ENCODE results near the gene RHOC.

RHOC gene

DNA sequence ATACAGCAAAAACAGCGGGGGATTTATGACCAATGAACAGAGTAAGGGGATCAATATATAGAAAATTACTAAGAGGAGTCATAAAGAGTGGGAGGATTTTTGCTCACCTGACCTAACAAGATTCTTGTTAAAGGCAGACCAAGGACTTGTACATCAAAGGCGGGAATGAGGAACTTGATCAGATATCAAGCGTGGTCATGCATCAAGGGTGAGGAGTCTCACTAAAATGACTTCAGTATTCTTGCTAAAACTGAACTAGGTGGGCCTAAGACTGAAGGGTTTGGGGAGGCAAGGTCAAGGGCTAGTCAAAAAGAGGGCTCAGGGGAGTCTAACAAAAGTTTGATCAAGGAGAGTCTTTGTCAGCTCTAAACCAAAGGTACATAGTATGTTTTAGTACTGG is 30.4 kb downstream of the RHOC start:
- no peak for DNase-seq

GRCh38 chr1:112675728-112676381 is 31.1 kb downstream of the RHOC start:
- no peak for DNase-seq

- DNase-seq = peak; percentile 54
Observed at GRCh38 chr1:112674986-112675727, 31.8 kb downstream of the RHOC start.

- peak; percentile 43 for DNase-seq
Observed at GRCh38 chr1:112674440-112674985, 32.4 kb downstream of the RHOC start, which contains the start of gene MOV10. Gene MOV10, plus strand, starts transcription at chr1:112674659. Its CDS starts 254 bp downstream, at chr1:112674913.

DNA sequence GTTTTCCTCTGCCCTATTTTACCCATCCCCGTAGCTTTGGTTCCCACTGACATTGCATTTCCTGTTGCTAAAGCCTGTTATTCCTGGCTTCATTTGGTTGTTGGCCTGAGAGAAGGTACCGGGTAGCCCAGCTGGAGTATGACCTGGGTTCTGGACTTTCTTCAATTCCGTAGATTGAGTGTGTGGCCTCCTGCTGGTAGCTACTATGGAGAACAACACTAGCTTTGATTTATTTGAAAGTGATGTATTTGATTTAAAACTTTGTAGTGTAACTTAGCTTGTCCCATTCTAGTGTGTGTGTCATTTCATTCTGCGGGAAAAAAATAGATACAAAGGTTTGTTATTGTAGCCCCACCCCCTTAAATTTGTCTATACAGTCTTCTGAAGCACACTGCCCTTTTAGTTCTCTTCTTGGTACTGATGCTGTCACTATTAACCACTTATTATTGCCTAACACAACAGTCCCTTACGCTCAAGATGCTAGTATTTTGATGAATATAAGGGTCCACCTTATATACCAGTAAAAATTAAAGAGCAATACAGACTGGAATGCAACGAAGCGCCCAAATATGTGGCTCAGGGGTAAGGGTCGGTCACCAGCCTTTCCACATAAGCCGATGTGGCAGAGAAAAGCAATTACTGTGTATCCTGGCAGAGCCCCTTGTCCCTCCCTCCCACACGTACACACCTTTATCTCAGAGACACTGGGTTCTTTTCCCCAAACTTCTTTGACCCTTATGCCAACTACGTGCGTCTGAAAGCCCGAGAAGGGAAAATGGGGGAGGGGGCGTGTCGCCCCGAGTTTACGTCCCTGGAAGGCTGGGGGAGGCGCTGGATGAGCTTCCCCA is 33.1 kb downstream of the RHOC start:
- no peak for DNase-seq

DNA sequence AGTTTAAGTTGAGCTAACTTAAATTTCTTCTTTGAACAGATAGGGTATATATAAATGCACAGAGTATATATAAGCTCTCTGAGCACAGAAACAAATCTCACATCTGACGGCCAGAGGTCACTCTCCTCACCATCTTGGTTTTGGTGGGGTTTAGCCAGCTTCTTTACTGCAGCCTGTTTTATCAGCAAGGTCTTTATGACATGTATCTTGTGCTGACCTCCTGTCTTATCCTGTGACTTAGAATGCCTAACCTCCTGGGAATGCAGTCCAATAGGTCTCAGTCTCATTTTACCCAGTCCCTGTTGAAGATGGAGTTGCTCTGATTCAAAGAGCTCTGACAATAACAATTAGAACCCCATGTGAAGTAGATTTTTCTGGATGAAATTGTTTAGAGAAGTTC is 34.1 kb downstream of the RHOC start:
- DNase-seq = no peak

GRCh38 chr1:112672009-112672408 is 34.9 kb downstream of the RHOC start:
- DNase-seq = no peak

DNA sequence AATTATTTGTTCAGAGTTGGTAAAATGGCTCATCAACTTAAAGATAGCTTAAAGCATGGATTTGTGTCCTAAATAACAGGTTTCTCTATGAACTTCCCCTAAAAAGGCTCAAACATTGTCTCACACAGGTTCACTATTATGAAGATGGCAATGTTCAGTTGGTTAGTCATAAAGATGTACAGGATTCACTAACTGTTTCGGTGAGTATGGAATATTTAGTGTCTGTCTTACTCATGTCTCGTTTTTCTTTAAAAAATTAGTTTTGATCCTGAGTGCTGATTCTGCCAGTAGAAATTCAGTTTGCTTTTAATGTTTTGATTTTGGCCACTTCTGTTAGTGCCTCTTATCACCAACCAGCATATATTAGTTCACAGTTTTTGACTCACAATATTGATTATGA is 40.0 kb downstream of the RHOC start:
- DNase-seq = no peak

GRCh38 chr1:112665857-112666256 is 41.1 kb downstream of the RHOC start:
- no peak for DNase-seq

DNA sequence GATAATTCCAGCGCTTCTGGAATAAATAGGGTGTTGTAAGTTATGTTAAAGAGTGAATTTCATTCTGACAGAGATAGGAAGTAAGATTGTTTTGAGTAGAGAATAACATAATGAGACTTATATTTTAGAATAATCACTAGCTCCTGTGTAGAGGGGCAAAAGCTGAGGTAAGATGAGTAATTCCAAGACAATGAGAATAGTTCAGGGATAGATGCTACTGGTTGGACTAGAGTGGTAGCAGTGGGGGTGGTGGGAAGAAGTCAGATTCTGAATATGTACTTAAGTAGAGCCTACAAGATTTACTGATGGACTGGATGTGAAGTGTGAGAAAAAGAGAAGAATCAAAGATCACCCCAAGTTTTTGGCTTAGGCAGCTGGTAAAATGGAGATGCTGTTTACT is 55.7 kb downstream of the RHOC start:
- no peak for DNase-seq

All from NCI-H1092 (cell line).